SH-SY5Y (cell line): ENCODE results near the gene NKAIN2.

Source experiments
- GATA2 ChIP-seq: IDR thresholded peaks from 2 replicates; pipeline ENCODE4 v1.6.1; 2011; ENCODE audit warnings: mild to moderate bottlenecking, low read depth, low read length
- GATA3 ChIP-seq: IDR thresholded peaks from 2 replicates; pipeline ENCODE4 v1.6.1; 2011; ENCODE audit warnings: low read depth, mild to moderate bottlenecking, low read length, moderate library complexity

DNA sequence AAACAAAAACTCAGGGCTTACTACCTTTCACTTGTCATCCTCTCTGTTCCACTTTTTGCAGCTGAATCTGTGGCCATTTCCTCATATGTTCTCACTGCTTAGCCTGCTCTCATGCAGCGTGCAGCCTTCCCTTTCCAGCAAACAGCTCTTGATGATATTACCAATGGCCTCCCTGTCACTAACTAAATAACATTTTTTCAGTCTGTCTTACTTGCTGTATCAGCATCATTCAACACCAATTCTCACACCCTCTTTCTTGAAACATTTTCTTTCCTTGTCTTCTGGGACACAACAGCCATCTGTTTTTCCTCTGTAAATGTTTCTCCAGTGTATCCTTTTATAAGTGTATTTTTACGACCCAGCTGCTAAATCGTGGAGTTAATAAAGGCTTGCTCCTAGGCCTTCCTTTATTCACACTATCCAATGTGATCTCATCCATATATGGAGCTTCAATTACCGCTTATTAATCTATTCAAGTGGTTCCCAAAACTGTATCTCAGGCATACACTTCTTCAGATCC, 634.9 kb downstream of the NKAIN2 start:
- TF ChIP-seq GATA3 (no peak), GATA2 (no peak)
